IPS-15b (cell line): Measurements from ENCODE around the gene CPSF4L.

Experiments used
- H3K27me3 ChIP-seq: one replicate; pipeline ENCODE4 v1.6.1; 2013; ENCODE audit warnings: low read length; ENCODE audit not compliant: control insufficient read depth, insufficient read depth
- H3K36me3 ChIP-seq: one replicate; pipeline ENCODE4 v1.6.1; 2013; ENCODE audit warnings: low read length; ENCODE audit not compliant: control insufficient read depth, insufficient read depth
- H3K4me1 ChIP-seq: one replicate; pipeline ENCODE4 v1.6.1; 2013; ENCODE audit warnings: mild to moderate bottlenecking, low read length; ENCODE audit not compliant: control insufficient read depth, insufficient read depth
- H3K4me3 ChIP-seq: one replicate; pipeline ENCODE4 v1.5.1; 2013; ENCODE audit warnings: low read depth, low read length
- H3K9ac ChIP-seq: one replicate; pipeline ENCODE4 v1.6.1; 2013; ENCODE audit warnings: low read depth, mild to moderate bottlenecking, low read length
- H3K9me3 ChIP-seq: one replicate; pipeline ENCODE4 v1.6.1; 2013; ENCODE audit warnings: mild to moderate bottlenecking, low read length; ENCODE audit not compliant: control insufficient read depth, insufficient read depth

Gene CPSF4L

DNA sequence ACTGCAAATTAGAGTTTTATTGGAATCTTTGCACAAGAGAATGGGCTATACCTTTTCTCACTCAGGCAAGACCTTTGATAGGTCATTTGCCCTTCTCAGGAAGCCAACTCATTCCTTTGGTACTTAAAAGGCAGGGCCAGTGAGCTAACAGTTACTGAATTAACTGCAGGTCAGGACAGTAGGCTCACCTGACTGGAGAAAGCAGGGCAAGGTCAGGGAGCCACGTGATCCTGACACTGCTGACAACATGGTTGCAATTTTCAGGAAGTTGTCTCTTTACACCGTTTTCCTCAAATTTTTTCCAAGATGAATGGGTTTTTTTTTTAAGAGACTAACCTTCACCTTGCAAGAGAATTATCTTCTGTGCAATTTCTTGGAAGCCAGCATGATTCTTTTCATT lies 21.1 kb downstream of the CPSF4L start:
- no peaks in the 10 kb centered on the region for H3K9me3 ChIP-seq
- no peak overlapping the region for H3K9ac ChIP-seq
- H3K36me3 ChIP-seq: peaks cover 23% of the 10 kb centered on the region

DNA sequence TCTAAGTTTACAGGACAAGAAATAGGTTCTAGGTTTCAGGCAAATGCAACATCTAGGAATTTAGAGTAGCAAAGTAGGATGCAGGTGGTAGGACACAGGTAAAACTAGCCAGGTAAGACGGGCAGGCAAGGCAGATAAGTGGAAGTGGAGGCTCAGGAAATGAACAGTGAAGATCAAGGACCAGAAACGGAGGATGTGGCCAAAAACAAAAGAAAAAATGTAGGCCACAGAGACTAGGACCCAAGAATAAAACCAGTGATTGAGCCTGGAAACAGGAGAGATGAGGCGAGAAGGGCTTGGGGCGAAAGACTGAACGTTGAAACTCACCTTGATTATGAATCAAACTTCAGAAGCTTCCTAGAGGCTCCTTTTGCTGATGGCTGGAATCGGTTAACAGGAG lies 24.0 kb downstream of the CPSF4L start:
- H3K36me3 ChIP-seq: peaks cover 21% of the 10 kb centered on the region
- H3K9ac ChIP-seq: no peak overlapping the region
- H3K27me3 ChIP-seq: no peaks in the 10 kb centered on the region
- no peaks in the 10 kb centered on the region for H3K9me3 ChIP-seq
- no peaks in the 10 kb centered on the region for H3K4me1 ChIP-seq
- no peak overlapping the region for H3K4me3 ChIP-seq

More for the DNA sequence above, 21.1 kb downstream of the CPSF4L start:
- Histone ChIP-seq H3K4me3 (no peak overlapping the region), H3K27me3 (no peaks in the 10 kb centered on the region), H3K4me1 (no peaks in the 10 kb centered on the region)

DNA sequence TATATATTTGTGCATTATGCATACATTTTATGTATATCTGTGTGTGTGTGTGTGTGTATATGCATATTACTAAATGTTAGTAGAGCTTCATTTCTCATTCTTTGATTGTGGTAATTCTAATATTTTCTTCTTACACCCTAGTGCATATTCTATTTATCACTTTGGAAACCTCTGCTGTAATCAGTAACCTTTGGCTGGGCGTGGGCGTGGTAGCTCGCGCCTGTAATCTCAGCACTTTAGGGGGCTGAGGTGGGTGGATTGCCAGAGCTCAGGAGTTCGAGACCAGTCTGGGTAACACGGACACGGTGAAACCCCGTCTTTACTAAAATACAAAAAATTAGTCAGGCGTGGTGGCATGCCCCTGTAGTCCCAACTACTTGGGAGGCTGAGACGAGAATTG lies 26.9 kb downstream of the CPSF4L start:
- Histone ChIP-seq H3K9ac (no peak overlapping the region), H3K4me1 (no peaks in the 10 kb centered on the region), H3K27me3 (no peaks in the 10 kb centered on the region), H3K9me3 (no peaks in the 10 kb centered on the region), H3K36me3 (peaks cover 14% of the 10 kb centered on the region), H3K4me3 (no peak overlapping the region)

DNA sequence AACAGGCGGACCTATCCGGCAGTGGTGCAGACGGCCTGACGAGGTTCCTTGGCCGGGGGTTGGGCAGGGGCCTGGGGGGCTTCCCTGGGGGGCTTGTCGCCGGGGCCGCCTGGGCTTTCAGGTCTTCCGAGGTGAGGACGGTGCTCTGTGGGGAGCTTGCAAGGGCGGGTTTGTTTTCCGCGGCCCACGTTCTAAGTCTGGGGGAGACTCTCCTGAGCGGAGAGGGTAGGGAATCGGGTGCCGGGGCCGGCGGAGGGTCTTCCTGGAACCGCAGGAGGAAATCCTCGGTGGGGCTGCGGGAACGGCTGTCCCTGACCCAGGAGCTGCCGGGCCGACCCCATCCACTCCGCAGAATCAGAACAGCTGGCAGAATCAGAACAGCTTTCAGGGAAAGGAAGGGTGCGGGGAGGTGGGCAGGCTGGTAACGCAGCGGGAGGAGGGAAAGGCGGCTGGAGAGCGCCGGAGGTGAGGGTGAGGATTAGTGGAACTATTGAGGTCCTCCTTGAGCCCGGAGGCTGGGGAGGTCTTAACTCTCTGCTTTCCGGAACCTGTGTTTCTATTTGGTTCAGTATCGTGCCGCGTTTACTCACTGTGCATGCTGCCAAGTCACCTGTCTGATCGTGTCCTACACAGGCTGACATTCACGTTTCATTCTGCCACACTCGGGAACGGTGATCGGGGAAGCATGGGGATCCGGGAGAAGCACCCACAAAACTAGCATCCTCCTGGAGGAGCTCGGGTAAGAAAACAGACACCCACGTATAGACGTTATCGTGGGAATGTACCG lies 28.9 kb downstream of the CPSF4L start:
- H3K4me3 ChIP-seq: peak overlapping the region; percentile 95
- peak overlapping the region; percentile 50 for H3K9ac ChIP-seq
- H3K9me3 ChIP-seq: no peaks in the 10 kb centered on the region
- peaks cover 8% of the 10 kb centered on the region for H3K4me1 ChIP-seq
- H3K36me3 ChIP-seq: peaks cover 11% of the 10 kb centered on the region
- H3K27me3 ChIP-seq: no peaks in the 10 kb centered on the region

DNA sequence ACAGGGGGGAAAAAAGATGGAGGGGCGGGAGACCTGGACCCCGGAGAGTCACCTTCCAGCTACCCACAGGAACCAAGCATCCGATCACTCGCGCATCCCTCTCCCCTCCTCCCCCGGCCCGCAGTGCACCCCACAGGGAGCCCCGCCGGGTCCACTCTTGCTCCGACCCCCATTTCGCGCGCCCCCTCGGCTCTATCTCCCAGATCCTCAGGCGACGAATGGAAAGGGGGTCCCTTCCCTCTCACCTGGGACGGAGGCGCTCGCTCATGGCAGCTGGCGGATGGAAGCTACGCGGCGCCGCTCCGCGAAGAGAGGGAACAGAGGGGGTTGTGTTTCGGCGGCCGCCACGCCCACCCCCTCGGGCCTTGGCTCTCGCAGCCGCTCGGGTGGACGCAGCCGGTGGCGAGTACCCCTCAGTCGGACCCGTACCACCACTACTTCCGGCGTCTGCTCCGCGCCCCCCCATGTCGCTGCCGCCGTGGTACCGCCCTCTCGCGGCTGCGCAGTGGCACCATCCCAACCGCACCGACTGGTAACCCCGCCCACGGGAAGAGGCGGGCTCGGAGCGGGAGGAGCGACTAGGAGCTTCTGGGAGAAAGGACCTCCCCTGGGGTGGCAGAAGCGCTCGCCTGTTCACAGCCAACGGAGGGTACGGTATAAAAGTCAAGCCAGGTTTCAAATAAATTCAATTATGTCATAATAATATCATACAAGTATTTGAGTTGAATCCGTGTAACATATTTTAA lies 29.7 kb downstream of the CPSF4L start:
- Histone ChIP-seq H3K4me3 (peak overlapping the region; percentile 95), H3K27me3 (no peaks in the 10 kb centered on the region), H3K9me3 (no peaks in the 10 kb centered on the region), H3K36me3 (peaks cover 8% of the 10 kb centered on the region), H3K9ac (peak overlapping the region; percentile 61), H3K4me1 (peaks cover 8% of the 10 kb centered on the region)

DNA sequence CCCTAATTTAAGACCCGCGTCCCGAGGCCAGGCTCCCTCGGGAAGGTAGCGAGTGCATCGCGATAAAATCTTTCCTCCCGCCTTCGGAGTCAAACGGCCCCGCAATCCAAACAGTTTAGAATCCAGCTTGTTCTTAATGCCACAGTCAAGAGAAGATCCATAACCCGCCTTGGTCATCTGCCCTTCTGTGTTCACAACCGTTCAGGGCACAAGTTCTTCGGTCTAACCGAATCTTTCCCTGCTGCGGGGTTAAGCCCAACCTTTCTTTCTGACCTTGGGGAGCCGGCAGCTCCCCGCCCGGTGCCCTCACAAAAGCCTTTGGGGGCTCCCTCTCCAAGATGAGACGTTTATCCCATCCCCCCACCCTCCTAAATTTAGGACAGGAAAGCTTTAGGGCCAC lies 30.3 kb downstream of the CPSF4L start:
- H3K27me3 ChIP-seq: no peaks in the 10 kb centered on the region
- peaks cover 13% of the 10 kb centered on the region for H3K4me1 ChIP-seq
- H3K36me3 ChIP-seq: peaks cover 3% of the 10 kb centered on the region
- H3K4me3 ChIP-seq: peak overlapping the region; percentile 95
- no peaks in the 10 kb centered on the region for H3K9me3 ChIP-seq
- H3K9ac ChIP-seq: peak overlapping the region; percentile 61

DNA sequence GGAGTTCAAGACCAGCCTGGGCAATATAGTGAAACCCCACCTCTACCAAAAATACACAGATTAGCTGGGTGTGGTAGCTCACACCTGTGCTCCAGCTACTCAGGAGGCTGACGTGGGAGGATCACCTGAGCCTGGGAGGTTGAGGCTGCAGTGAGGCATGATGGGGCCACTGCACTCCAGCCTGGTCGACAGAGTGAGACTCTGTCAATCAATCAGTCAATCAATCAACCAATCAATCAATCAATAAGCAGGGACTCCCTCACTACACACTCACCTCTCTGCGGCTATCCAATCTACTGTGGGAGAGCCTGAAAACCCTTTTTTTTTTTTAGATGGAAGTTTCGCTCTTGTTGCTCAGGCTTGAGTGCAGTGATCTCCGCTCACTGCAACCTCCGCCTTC lies 31.6 kb downstream of the CPSF4L start:
- H3K9ac ChIP-seq: no peak overlapping the region
- no peaks in the 10 kb centered on the region for H3K36me3 ChIP-seq
- no peaks in the 10 kb centered on the region for H3K9me3 ChIP-seq
- no peaks in the 10 kb centered on the region for H3K27me3 ChIP-seq
- H3K4me3 ChIP-seq: no peak overlapping the region
- H3K4me1 ChIP-seq: peaks cover 13% of the 10 kb centered on the region

DNA sequence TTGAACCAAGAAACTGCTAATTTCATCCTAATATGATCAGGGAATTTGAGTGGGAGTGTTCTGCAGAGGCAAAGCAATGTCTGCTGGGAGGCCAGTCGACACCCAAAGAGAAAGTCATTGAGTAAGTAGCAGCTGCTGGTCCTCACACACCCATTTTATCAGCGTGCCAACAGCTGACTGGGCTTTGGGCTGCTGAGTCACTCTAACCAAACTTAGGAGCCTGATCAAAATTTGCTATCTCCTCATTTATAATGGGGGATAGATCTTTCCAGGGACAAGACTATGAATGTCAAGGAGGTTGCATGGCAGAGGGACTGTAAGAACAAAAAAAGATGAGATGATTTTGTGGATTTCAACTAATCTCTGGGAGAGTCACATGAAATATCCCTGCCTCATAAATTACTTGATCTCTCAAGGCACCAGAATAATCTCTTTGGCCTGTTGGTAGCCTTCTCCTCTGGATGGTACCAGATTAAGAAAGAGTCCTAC lies 32.9 kb downstream of the CPSF4L start:
- peaks cover 13% of the 10 kb centered on the region for H3K4me1 ChIP-seq
- no peaks in the 10 kb centered on the region for H3K36me3 ChIP-seq
- no peaks in the 10 kb centered on the region for H3K9me3 ChIP-seq
- H3K4me3 ChIP-seq: no peak overlapping the region
- no peak overlapping the region for H3K9ac ChIP-seq
- H3K27me3 ChIP-seq: no peaks in the 10 kb centered on the region

DNA sequence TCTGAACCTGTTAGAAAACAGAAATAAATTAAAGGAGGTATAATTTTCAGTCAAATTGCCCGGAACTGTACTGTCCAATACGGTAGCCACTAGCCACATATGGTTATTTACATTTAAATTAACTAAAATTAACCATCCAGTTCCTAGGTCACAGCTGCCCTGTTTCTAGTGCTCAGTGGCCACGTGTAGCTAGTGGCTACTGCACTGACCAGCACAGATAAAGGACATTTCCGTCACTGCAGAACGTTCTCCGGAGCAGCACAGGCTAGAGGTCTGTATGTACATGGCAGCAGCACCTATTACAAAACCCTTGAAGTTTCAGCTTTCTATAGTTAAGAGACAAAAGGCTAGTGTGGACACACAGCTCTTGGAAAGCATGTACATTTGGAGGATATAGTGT lies 33.7 kb downstream of the CPSF4L start:
- H3K4me3 ChIP-seq: no peak overlapping the region
- peaks cover 13% of the 10 kb centered on the region for H3K4me1 ChIP-seq
- no peaks in the 10 kb centered on the region for H3K27me3 ChIP-seq
- no peak overlapping the region for H3K9ac ChIP-seq
- H3K9me3 ChIP-seq: no peaks in the 10 kb centered on the region
- no peaks in the 10 kb centered on the region for H3K36me3 ChIP-seq

DNA sequence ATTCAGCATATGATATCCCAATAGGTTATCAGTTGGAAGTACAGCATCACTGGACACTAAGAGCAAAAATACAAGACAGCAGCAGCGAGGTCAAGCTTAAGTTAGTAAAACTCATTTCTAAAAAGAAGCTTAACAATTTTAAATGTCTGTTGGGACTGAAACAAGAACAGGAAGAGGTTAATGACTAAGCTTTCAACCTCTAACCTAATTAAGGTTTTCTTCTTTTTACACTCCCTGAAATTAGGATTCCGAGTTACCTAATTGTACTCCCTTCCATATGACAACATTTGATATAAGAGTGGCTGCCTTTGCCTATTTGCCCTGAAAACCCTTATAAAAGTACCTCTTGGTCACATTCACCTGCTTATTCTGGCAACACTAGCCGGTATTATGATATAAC lies 34.3 kb downstream of the CPSF4L start:
- Histone ChIP-seq H3K9me3 (no peaks in the 10 kb centered on the region), H3K4me1 (peaks cover 13% of the 10 kb centered on the region), H3K9ac (no peak overlapping the region), H3K4me3 (no peak overlapping the region), H3K36me3 (no peaks in the 10 kb centered on the region), H3K27me3 (no peaks in the 10 kb centered on the region)

DNA sequence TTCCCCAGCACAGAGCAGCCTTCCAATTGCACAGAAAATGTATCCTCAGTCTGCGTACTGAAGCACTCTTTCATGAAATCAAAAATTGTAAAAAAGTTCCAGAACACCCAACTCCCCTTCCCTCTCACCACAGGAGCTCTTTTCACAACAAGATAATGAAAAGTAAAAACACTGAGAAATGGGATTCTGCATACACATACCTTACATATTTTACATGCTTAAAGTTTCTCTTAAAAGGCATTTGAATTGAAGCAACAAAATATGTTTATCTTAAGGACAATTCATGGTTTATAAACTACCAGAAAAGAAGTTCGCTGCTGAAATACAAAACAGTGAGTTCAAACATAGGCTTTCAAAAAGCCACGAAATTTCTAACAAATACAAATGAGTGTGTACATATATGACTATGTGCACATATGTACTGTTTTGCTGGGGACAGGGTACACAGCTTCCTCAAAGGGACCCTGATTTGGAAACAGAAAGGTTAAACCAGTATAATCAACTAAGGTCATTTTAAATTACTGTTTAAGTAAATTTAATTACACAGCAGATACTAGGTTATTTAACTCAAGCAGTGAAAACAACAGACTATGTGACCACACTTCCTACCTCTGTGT lies 35.0 kb downstream of the CPSF4L start:
- no peaks in the 10 kb centered on the region for H3K27me3 ChIP-seq
- no peak overlapping the region for H3K4me3 ChIP-seq
- H3K4me1 ChIP-seq: peaks cover 13% of the 10 kb centered on the region
- H3K9ac ChIP-seq: no peak overlapping the region
- no peaks in the 10 kb centered on the region for H3K36me3 ChIP-seq
- H3K9me3 ChIP-seq: no peaks in the 10 kb centered on the region
